Measurements from ENCODE around the gene NRP1.
"Not testable (repeated sequence)": the region's sequence is repeated elsewhere in the genome, so short reads cannot be mapped to it uniquely, and the experiment has no call there.

Gene NRP1

DNA sequence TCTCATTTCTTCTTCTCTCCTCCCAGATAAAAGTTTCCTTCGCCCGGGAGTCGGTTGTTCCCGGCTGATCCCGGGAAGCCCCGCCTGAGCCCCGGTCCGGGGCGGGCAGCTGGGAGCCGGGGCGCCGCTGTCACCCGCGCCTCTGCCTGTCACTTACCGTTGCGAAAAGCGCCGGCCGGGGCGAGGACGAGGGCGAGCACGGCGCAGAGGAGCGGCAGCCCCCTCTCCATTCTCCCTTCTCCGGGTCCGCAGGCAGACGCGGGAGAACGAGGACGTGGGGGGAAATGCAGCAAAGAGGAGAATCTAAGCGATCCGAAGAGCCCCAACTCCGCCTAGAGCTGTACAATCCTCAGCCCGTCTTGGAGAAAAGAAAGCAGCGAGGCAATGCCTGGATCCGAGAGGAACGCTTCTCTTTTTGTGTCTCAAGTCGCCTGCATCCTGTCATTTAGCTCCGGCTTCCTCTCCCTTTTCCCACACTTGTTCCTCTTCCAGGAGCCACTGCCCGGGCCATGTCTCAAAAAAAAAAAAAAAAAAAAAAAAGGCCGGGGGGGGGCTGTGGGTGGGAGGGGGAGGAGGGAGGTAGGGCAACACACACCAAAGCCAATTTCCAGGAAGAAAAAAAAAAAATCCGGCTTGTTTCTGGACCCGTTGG is at the start of gene NRP1:
Gene NRP1, minus strand, starts transcription at position 515 of the 652 bp plus-strand sequence. Its CDS starts 285 bp downstream, at position 230.
- DNase-seq (ENCODE audit: low read depth, low spot score) = no peak

DNA sequence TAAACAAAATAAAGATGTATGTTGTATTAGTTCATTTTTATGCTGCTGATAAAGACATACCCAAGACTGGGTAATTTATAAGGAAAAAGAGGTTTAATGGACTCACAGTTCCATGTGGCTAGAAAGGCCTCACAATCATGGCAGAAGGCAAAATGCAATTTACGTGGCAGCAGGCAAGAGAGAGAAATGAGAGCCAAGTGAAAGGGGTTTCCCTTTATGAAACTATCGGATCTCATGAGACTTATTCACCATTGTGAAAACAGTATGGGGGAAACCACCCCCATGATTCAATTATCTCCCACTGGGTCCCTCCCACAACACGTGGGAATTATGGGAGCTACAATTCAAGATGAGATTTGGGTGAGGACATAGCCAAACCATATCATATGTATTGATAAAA is 49.7 kb upstream of the NRP1 start:
- not testable (repeated sequence) for DNase-seq (ENCODE audit: low read depth, low spot score)

DNA sequence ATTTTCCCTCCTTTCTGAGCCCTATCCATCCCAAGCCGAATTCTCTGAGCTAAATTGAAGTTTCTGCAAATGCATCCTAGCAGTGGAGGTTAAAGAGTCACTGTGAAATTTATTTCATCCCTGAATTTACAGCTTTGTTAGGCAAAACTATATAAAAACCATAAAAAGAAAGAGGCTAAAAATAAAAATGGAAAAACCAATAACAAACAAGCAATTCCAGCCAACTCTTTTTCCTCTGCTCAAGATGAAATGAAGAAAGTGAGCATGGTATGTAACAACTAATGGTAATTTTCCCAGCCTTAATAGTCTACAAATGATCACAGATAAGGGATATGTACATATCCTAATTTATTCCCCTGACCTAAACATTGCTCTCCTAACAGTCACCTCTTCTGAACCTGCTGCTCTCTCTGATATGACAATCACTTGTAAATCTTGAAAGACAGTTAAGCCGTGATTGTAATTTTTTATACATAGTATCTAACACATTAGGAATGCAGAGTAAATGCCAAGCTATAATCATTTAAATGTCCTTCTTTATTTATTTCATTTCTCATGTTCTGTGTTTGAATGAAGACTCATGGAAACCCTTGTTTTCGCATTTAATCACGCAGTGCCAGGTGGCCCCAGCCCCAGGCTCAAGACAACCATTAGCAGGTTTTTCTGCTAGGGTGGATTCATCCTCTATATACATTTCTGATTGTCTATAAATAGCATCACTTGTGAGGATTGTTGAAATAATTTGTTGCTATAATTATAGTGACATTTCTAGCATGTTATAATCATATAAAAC is 48.6 kb upstream of the NRP1 start:
- DNase-seq (ENCODE audit: low read depth, low spot score) = no peak

DNA sequence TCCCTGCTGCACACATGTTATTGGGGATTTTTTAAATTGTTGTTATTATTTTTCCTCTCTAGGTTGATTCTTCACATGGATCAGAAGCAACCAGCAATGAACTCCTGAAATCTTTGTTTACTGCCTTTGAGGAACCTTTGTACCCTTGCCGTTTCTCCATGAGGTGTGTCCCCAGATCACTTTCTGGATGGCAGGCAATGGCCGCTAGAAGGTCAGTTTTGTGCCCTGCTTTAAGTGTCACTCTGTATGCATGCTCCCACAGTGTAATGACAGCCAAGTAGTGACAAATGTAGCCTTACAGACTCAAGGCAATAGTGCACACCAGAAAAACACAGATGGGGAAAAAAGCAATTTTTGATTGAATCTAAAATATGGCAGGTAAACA is 47.7 kb upstream of the NRP1 start:
- DNase-seq (ENCODE audit: low read depth, low spot score) = no peak

DNA sequence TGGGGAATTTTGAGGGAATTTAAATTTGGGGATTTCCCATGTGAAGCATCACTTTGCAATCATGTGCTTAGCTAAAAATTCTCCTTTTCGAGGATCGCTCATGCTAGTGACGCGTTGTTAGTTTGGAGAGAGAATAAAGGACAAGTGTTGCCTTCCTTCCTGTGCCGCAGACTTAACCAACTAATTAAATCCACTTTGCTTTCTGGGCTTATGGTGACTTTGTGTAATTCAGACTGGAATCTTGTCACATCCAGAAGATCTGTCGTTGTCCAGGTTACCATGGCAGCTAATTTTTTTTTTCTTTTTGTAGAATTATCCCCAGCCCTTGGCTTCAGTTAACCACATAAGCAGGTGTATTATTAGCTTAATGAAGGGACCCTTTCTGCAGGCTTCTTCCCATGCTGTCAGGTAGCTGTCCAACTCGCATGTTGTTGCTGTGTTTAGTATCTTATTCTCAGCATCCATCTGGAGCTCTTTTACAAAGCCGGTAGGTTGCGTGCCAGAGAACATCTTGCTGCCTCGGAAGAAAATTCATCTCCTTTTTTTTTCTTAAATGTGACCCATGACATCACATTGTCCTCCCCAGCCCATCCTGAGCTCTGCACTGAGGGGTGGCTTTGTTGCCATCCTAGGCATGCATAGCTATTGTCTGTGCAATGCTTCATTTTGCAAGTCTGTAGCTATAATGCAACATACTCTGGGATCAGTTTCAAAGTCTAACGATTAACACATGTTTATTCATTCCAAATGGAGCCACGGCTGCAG is 47.2 kb upstream of the NRP1 start:
- DNase-seq (ENCODE audit: low read depth, low spot score) = no peak

DNA sequence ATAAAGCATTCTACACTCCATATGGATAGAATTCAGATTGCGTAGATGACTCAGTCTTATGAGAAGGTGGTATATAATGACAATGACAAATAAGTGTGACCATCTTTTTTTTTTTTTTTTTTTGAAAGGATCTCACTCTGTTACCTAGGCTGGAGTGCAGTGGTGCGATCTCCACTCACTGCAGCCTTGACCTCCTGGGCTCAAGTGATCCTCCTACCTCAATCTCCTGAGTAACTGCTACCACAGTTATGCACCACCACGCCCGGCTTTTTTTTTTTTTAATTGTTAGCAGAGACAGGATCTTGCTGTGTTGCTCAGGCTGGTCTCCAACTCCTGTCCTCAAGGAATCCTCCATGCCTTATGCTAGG is 43.2 kb upstream of the NRP1 start:
- no peak for DNase-seq (ENCODE audit: low read depth, low spot score)

DNA sequence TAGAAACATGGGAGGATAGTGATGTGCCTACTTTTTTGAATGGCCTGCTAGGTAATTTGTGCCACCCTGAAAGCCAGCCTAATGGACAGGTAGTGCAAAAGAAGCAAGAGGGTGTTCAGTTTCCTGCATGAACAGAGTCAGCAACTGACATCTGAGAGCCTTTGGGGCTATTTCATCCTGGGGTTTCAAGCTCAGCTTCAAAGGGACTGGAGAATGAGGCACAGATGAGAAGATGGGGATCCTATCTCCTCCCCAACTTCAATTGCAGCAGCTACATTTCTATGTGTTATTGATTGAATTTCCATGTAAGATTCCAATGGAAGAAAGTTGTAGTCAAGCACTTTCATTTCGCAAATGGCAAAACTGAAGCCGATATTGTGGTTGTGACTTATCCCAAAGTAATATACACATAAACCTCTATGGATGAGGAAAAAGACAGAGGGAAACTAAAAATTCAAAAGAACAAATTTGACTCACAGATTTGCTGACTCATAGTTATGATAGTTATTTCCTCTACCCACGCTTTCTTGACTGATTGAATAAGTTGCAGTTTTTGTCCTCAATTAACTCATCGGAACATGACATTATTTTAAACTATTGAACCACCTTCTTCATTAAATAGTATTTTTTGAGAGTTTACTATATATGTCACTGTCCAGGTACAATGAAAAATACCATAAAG is 42.6 kb upstream of the NRP1 start:
- DNase-seq (ENCODE audit: low read depth, low spot score) = no peak

DNA sequence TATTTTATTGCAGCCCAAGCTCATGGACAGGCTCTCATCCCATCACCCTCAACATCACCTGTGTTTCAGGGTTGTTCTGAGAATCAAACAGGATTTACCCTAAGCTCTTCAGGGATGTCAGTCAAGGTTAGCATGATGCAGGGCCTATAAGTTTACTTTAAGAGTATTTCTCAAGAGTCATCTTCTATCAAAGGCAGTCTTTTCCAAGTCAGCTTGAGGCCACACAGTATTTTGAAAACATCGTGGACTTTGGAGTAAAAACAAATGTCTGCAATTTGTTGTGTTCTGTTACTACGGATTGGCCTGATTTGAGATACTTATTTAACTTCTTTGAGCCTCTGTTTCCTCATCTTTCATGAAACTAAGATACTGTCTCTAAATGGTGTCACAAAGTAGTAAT is 42.0 kb upstream of the NRP1 start:
- no peak for DNase-seq (ENCODE audit: low read depth, low spot score)

DNA sequence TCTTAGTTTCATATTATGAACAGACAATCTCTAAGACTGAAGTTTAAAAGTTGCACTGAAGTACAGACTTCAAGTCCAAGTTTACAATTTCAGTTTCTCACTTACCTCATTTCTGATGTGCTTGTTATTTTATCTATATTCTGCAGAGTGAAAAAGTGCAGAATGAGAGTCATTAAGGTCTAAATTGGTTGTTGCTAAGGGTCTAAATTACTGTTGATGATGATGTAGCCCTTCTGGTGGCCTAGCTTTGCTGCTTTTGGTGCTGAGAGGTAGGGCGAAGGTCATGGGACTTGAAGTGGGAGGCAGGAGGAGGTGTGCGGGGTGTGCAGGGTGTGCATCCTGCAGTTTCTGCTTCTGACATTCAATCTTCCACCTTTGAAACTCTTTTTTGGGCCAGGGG is 38.8 kb upstream of the NRP1 start:
- DNase-seq (ENCODE audit: low read depth, low spot score) = no peak

DNA sequence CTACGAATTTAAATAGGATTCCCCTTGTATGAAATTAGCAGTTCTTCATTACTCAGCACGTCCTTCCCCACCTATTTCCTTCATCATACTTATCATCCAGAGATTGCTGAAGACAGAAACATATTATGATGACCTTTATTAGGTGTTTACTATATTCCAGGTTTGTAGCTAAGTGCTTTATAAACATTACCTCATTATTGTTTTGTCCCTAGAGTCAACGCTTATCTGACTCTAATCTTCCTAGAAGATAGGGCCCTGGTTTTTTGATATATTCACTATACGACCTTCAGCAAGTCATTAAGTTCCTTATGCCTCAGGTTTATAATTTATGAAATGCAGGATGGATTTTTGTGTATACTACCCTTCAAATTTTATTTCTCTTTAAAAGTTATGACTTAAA is 36.8 kb upstream of the NRP1 start:
- DNase-seq (ENCODE audit: low read depth, low spot score) = no peak

DNA sequence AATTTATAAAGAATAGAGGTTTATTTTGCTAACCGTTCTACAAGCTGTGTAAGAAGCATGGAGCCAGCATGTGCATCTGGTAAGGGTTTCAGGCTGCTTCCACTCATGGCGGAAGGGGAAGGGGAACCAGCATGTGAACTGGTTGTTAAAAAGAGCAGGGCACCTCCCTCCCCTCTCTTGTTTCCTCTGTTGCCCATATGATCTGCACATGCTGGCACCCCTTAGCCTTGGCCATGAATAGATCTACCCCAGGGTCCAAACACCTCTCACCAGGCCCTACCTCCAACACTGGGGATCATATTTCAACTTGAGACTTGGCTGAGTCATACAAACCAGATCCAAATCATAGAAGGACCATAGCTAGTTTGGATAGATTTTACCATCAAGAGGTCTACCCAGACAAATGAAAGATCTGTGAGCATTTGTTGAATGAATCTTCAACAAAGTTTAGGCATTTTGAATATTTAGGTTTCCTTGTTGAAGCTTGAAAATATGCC is 36.0 kb upstream of the NRP1 start:
- no peak for DNase-seq (ENCODE audit: low read depth, low spot score)

DNA sequence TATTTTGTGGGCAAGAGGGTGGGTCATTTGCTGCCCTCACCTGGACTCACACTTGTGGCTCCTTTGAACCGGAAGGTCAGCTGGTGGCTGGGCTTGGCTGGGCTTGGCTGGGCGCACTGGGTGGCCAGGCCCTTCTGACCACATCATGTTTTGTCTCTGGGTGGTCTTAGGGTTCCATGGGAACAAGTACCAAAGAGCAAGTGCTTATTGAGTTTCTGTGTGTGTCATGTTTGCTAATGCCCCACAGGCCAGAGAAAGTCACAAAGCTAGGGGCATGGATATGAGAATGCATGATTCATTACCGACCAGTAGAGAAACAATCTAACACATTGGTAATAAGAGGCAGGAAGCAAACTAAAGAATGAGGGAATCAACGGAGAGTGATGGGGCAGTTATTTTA is 33.6 kb upstream of the NRP1 start:
- DNase-seq (ENCODE audit: low read depth, low spot score) = no peak

DNA sequence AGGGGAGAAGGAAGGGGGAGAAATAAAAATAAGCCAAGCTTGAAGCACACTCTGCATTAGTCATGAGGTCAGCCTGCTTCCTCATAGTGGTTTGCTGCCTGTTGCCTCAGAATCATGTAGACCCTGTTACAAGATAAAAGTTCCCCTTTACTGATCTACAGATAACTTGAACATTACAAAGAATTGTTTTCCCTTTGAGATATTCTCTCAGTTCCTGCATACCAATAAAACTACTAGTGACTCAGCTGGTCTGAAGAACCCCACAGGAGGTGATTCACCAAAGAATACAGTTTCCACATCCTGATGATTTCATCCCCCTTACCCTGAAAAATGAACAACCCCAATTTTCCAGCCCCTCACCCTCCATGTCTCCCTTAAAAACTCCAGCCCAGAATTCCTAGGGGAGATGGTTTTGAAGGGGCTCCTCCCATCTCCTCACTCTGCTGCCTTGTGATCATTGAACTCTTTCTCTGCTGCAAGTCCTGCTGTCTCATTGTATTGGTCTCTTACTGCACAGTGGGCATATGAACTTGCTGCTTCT is 31.5 kb upstream of the NRP1 start:
- DNase-seq (ENCODE audit: low read depth, low spot score) = no peak

DNA sequence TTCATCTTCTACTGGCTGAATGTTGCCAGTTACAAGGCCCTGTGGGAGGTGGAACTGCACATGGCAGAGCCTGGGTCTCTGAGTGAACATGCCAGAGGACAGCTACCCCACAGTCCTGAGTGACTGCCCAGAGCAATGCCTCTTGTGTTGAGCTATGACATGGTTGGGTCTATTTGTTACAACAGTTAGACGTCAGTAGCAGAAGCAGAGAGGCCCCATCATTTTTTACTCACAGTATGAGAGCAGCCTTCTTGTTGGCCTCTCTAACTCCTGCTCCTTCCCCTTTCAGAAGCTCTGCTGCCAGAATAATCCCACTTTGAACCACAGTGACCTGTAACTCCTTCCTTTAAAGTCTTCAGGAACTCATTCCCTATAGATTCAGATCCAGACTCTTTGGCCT is 30.8 kb upstream of the NRP1 start:
- no peak for DNase-seq (ENCODE audit: low read depth, low spot score)

DNA sequence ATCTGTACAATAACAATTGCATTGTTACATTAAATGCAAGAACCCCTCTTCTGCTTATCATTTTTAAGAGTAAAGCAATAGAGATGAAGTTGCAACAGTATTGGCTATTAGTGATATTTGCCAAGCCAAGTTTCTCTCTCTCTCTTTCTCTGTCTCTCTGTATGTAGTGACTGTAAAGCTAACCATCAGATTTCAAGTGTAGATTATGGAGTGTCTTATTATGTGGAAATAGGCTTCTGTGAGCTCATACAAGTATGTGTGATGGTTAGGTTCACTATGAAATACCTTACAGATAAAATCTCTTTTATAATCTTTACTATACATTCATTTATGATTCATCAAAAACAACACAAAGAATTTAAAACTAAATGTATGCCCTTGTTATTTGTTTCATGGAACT is 28.6 kb upstream of the NRP1 start:
- DNase-seq (ENCODE audit: low read depth, low spot score) = no peak

DNA sequence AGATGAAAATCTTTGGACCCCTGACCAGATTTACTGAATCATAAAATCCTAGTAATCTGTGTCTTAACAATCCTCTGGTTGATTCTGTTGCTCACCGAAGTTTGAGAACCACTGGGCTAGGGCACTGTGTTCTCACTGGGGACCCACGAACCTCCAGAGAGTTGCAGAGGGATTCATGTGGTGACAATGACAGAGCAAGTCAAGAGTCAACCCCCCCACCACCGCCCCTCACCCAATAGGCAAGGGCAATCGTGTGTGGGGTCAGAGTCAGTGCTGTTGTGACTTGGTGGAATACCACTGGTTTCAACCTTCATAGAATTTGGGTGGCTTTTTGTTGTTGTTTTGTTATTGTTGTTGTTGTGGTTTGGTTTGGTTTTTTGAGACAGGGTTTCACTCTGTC is 23.5 kb upstream of the NRP1 start:
- DNase-seq (ENCODE audit: low read depth, low spot score) = no peak

DNA sequence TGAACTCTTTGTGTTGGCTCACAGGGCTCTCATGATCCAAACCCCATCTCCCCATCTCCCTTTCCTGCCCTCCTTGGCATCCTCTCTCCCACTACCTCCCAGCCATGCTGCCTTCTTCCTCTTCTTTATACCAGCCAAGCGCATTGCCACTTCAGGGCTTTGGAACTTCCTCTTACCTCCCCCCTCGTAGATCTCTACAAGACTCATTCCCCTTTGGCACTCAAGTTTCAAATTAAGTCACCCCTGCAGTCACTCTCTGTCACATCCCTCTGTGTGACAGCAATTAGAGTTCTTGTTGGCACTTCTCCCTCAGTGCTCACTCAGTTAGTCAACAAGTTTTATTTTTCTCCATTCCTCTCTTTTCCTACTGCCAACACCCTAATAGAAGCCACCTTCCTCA is 20.8 kb upstream of the NRP1 start:
- no peak for DNase-seq (ENCODE audit: low read depth, low spot score)

DNA sequence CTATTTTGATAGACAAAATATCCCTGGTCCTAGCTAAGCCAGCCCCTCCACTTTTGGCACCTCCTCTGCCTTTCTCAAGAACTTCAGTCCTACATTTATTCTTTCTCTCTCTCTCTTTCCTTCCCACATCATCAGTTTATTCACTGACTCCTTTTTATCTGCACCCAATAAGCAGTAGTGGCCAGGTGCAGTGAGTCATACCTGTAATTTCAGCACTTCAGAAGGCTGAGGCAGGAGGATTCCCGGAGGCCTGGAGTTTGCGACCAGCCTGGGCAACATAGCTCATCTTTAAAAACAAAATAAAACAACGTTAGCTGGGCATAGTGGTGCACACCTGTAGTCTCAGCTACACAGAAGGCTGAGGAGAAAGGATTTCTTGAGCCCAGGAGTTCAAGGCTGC is 19.4 kb upstream of the NRP1 start:
- no peak for DNase-seq (ENCODE audit: low read depth, low spot score)

DNA sequence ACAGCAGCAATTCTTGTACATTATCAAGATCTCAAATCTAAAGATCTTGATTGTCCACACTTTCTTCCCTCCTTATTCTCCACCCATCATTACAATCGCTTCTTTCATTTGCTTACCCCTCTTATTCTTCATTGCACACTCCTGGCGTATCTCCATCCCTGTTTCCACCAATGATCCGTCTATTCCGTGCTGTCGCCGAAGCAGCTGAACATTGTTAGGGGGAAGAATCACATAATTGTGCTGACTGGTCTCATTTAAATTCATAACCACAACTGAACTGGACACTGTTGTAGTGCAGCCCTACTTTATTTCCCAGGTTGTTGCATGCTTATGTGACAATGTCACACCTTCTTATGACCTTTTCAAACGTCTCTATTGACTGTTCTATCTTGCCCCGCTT is 18.9 kb upstream of the NRP1 start:
- no peak for DNase-seq (ENCODE audit: low read depth, low spot score)

DNA sequence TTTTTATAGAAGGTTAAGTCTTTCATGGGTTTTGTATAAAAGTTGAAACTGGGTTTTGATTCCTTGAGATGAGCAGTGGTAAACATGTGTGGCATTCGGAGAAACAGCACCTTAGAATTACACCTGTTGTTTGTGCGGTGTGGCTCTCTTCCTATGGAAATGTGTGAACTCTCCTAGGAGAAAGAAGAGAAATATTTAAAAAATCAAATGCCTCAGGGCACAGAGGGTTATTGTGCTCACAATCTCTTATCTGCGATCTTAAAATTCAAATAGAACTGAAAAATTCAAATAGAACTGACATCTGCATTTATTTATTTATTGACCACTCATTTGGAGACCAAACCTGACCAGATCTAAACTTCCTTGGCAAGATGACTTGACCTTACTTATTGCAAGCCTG is 18.1 kb upstream of the NRP1 start:
- DNase-seq (ENCODE audit: low read depth, low spot score) = no peak

DNA sequence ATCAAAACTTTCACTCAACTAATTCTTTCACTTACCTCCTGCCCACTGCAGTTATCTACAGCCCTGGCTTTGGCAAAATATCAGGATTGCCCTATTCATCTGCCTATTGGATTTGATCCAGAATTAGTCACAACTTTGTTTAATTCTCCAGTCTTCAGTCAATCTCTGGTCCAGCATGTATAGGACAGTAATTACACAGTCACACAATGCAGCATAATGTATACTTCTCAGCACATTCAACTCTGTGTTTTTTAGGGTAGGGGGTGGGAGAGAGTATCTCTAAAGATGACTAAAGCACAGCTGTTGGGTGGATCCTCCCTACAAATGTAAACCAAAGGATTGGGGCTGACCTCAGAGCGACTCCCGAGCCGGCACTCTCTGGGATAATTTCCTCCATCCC is 17.7 kb upstream of the NRP1 start:
- no peak for DNase-seq (ENCODE audit: low read depth, low spot score)

DNA sequence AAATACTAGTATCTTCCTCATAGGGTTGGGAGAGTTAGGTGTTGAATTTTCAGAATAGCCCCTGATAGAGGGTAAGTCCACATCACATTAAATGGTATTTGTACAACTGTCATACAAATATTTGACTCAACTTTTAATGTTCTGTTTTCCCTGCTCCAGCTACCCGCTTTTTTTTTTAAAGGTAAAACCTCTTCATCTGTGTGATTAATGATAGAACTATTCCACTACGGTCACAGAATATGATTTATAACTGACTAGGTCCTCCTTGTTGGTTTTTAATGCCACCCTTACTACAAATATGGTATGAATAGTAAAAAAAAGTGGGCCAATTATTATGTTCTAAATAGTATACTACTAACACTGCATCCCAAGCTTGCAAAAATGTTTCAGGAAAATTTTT is 15.6 kb upstream of the NRP1 start:
- no peak for DNase-seq (ENCODE audit: low read depth, low spot score)
